ENCODE results near the gene AMPH.
"Not testable (repeated sequence)": the region's sequence is repeated elsewhere in the genome, so short reads cannot be mapped to it uniquely, and the experiment has no call there.

AMPH gene

GRCh38 chr7:38344741-38345140 lies 286.4 kb downstream of the AMPH start:
- not testable (repeated sequence) for DNase-seq

GRCh38 chr7:38342135-38342534 lies 289.0 kb downstream of the AMPH start:
- DNase-seq = not testable (repeated sequence)

GRCh38 chr7:38341172-38341705 lies 289.9 kb downstream of the AMPH start:
- not testable (repeated sequence) for DNase-seq

- DNase-seq = no peak
Observed at GRCh38 chr7:38339953-38340819, 291.0 kb downstream of the AMPH start.

- DNase-seq = not testable (repeated sequence)
Observed at GRCh38 chr7:38336148-38336515, 295.0 kb downstream of the AMPH start.

- peak; percentile 31 to 60 (median 36) for DNase-seq
Observed at GRCh38 chr7:38335492-38336147, 295.6 kb downstream of the AMPH start.

- no peak for DNase-seq
Observed at GRCh38 chr7:38335128-38335491, 296.1 kb downstream of the AMPH start.

GRCh38 chr7:38334163-38334562 lies 297.0 kb downstream of the AMPH start:
- DNase-seq = no peak

All from activated naive CD4-positive, alpha-beta T cell (primary cell).